EH (cell line): Measurements from ENCODE around the gene SLC22A23.

Experiments used
- DNase-seq: peaks from one replicate; pipeline ENCODE4 v3.0.0-alpha.2; 2015; ENCODE audit warnings: low read depth

Gene SLC22A23

DNA sequence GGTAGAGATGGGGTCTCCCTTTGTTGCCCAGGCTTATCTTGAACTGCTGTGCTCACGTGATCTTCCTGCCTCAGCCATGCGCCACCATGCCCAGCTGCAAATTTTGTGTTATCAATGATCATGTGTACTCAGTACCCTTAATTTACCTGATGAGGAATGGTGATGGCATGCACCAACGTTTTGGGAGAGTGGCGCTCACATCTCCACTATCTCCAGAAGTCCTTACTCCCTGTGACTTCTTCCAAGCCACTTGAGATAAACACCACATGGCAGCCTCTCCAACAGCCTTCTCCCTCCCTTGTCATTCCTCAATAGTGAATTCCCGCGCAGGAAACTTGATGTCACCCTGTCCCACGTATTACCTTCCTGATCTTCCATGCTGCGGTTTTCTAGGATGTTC lies 140.0 kb downstream of the SLC22A23 start:
- DNase-seq = no peak

DNA sequence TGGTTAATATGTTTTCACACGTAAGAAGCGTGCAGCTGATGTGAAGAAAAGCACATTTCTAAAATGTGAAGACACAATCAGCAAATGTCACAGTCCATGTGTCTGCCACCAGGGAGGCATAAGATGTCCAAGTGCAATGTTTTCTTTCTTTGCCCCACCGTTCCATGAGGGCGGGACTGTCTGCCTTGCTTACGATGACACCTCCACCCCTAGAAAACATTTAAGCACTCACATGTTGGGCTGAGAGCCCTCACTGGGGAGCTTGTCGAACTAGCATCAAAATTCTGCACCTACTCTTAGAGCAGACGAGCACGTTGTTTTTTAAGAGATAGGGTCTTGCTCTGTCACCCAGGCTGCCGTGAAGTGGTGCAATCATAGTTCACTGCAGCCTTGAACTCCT lies 140.5 kb downstream of the SLC22A23 start:
- no peak for DNase-seq

- DNase-seq = no peak
These were observed 141.0 kb downstream of the SLC22A23 start for GRCh38 chr6:3315841-3316240.

DNA sequence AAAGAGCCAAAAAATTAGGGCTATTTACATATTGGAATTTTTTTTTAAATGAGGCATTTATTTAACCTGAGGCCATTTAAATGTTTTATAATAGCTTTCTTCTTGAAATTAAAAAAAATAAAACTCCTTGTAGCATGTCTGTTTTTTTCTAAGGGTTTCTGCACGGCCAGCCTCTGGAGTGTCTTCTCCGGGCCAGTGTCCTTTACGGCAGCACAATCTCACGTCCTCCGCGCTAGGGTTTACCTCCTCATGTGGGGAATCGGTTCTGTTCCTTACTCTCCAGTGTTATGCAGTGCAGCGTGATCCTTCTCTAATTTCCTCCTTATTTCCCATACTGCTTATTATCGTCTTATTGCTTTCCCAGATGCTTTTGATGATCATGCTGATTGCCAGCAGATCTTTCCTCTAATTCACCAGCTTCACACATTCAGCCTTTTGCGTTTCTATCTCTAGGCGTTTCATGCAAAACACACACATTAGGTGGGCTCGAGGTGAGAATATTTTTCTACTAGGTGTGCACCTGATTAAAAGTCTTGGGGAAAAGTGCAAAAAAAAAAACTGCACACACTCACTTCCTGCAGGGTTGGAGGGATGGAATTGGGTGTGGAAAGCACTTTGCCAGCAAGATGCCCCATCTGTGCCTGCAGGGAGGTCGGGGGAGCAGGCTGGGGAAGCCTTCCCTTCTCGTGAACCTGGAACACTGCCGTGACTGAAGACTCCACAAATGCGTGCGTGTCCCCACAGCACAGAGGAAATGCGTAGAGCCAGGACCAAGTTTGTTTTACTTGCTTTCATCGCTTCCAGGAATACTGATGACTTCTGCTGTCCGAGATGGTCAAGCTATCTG lies 142.0 kb downstream of the SLC22A23 start:
- DNase-seq = no peak

DNA sequence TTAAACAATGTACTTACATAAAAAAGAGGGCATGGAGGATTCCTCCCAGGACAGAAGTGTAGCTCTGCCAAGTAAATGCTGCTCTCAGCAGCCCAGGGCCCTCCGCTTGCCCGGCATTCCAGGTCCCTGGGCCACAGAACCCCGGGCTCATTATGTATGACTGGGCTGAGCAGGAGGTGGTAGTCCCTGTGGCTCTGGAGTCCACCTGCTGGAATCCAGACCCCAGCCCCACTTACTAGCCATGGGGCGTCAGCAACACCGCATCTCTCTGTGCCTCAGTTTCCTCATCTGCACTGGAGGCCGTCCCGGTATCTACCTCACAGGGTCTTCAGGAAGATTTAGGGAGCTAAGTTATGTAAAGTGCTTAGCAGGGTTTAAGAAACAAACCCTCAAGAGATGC lies 142.7 kb downstream of the SLC22A23 start:
- no peak for DNase-seq

DNA sequence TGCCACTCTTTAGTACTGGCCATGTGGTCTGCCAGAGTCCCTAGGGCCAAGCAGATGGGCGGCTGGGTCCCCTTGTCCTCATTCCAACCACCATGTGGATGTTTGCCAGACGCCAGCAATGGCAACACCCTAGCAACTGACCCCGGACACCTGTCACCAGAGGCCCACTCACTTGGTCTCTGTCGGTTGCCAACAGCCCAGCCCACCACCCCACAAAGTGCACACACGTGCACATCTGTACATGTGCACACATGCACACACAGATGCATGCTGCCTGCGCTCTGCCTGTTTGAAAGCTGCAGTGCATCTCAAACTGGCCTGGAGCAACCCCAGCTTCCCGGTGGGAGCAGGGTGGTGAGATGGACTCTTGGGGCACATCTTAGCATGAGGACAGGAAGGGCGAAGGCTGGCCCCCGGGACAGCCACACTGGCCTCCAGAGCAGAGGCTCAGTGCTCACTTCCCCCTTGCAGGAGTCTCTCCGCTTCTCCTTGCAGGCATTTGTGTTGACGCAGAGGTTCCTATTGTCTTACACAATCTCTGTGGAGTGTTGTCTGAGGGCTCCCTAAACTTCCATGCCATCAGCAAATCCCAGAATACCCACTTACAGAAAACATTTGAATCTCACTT lies 144.1 kb downstream of the SLC22A23 start:
- DNase-seq = no peak

GRCh38 chr6:3311826-3312225 lies 145.0 kb downstream of the SLC22A23 start:
- no peak for DNase-seq

DNA sequence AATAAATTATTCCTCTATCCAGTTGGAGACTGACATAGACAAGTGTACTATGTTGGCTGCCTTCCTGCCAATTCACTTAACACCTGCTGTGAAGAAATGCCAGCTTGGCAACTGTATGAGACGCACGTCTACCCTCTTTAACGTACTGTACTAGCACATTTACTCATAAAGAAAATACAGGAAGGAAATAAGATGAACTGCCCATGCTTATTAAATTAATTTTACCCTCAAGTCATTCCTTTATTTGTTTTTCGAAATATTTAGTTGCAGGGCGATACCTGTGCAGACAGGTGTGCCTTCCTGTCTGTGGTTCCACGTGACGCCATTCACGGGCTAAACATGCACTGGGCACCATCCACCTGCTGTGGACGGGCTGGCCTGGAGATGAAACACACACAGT lies 146.1 kb downstream of the SLC22A23 start:
- no peak for DNase-seq

DNA sequence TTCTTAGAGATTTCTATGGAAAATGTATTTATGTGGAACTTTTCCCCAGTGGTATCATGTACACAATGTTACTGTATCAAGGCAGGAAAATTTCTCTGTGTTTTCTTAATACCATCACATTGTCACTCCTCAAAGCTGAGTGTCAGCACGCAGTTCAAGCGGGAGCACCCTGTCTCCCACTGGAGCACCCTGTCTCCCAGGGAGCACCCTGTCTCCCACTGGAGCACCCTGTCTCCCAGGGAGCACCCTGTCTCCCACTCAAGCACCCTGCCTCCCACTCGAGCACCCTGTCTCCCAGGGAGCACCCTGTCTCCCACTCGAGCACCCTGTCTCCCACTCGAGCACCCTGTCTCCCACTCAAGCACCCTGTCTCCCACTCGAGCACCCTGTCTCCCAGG lies 146.8 kb downstream of the SLC22A23 start:
- DNase-seq = no peak

DNA sequence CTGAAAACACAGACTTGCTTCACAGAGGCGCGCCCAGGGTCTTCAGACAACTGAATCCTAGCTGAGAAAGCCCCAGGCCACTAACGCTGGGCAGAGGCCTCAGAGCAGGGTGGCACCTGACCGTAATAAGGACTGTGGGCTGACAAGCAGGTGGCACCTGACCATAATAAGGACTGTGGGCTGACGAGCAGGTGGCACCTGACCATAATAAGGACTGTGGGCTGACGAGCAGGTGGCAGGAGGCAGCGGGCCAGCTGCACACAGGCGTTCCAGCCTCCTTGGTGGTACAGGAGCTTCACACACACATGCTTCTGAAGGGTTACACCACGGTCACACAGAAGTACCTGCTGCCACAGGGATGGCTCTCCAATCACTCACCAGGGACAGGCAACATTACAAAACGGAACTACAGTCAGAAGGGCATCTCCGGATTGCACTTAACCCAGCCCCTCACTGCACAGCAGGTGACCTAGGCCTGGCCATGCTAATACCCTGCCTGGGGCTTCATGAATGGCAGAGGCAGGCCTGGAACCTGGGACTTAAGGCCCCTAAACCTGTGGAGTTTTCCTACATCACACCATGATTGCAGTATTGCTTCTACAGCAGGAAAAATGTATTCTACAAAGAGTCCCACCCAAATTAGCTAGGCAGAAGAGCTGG lies 147.3 kb downstream of the SLC22A23 start:
- no peak for DNase-seq

DNA sequence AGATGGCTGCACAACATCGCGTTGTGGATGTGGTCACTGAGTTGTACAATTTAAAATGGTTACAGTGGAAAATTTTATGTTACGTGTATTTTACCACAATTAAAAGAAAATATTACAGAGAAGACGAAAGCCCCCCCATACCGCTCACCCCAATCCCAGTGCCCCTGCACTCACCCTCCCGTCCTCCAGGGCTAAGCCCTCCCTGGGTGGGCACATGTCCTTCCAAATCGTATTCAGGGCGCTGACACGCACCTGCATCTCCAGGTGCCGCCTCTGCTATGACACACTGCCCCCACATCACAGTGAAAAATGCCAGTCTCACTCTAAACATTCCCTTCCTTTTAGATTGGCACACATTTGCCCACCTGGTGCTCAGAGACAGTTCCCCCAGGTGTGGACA lies 148.7 kb downstream of the SLC22A23 start:
- no peak for DNase-seq

- no peak for DNase-seq
These were observed 149.4 kb downstream of the SLC22A23 start for GRCh38 chr6:3307436-3307835.

- DNase-seq = no peak
These were observed 150.0 kb downstream of the SLC22A23 start for GRCh38 chr6:3306848-3307247.

DNA sequence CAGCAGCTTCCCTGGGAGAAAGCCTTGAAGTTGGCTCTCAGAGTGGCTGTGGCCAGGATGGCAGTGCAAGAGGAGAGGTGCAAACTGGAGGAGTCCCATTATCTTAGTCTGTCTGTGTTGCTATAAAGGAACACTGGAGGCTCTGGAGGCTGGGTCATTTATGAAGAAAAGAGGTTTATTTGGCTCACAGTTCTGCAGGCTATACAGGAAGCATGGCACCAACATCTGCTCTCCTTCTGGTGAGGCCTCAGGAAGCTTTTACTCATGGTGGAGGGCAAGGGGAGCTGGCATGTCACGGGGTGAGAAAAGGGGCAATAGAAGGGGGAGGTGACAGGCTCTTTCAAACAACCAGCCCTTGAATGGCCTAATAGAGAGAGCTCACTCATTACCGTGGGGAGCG lies 151.0 kb downstream of the SLC22A23 start:
- DNase-seq = no peak

DNA sequence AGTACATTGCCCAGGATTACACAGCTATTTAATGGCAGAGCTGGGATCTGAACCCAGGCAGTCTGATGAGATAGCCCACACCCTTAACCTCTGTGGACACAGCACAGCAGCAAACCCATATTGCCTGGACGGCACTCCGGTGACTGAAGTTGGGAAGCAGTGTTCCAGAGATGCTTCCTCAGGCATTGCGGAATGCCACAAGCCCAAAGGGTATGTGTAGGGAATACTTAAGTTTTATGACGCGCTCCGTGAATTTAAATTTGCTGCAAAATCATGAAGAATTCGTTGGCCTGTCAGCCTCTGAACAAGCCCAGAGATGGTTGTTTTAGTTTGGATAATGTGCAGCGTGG lies 151.7 kb downstream of the SLC22A23 start:
- DNase-seq = no peak

DNA sequence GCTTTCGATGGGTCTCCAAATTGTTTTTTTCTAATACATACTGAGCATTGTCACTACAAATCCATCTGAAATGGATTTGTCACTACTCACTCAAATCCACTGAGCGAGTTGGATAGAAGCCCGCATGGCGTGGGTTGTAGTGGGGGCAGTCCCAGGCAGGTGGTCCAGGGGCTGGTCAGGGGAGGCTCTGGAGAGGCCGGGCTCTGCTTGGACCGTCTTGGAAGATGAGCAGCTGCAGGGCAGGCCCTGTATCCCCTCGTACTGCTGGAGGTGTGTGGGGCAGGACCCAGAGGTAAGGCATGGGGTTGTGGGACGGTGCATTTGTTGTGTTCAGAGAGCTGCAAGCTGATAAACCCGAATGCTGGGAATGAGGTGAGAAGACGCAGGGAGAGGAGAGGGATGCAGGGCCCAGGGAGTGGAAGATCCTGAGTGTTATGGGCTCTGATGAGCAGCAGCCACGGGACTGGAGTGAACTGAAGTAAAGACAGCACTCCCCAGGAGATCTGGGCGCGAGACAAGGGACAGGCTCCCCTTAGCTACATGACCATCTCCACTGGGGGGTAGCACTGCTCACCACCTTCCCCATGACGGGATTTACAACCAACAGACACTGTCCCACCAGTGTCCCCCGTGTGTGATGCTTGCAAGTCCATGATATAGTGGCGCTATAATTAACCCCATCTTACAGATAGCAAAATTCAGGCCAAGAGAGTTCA lies 152.2 kb downstream of the SLC22A23 start:
- no peak for DNase-seq

- DNase-seq = no peak
These were observed 152.9 kb downstream of the SLC22A23 start for GRCh38 chr6:3303795-3304411.

DNA sequence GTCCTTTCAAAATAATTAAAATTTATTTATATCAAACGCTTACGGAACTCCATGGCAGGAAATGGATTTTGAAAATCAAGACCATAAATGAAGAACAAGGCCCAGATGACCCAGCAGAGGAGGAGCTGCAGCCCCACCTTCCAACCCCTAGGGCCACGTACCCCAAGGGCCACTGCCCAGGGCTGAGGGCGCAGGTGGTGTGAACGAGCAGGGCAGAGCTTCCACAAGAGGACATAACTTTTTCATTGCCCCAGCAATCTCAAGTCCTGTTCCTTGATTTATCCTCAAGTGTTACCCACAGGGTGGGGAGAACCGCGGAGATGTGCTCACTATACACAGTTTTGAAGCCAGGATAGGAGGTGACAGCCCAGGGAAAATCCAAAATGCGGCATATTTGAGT lies 155.3 kb downstream of the SLC22A23 start:
- DNase-seq = no peak

- no peak for DNase-seq
These were observed 157.6 kb downstream of the SLC22A23 start for GRCh38 chr6:3299221-3299620.

GRCh38 chr6:3297909-3298308 lies 158.9 kb downstream of the SLC22A23 start:
- no peak for DNase-seq

- peak; percentile 10 for DNase-seq
These were observed 159.8 kb downstream of the SLC22A23 start for GRCh38 chr6:3297006-3297405.

DNA sequence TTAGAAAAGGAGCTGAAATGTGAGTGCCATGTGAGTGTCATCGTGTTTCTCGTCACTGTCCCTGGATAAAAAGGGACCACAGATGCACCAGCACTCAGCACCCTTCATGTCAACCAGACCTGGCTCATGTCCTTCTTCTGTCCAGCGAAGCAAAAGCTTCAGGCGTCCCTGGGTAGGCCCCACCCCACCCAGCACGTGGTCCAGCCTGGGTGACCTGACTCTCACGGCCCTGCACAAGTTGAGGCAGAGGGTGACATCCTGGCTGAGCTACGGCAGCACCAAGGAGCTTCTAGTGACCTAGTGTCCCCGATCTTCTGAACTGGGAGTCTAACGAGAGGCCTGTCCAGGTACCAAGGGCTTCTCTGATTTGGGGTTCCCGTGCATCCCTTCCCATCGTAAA lies 160.3 kb downstream of the SLC22A23 start:
- DNase-seq = no peak
